Stomach (tissue), 19 donors: Measurements from ENCODE around the gene LINC00305. TPM values are rescaled to one million over a fixed set of nuclear protein-coding genes. Genes with fewer than 3 reads are reported as not detected.

ENCODE experiments used
- DNase-seq, 2 donors: peaks; one replicate each; pipeline versions ENCODE4 v3.0.0 to v3.0.0-alpha.2; 2013 to 2019
- H3K27ac ChIP-seq, 5 donors: fragments of 200-600 bp in 4 of 5; sonication (generic) in 4 of 5; one replicate each; pipeline ENCODE4 v1.5.1; 2013 to 2019; ENCODE audit warnings: mild to moderate bottlenecking in 1 of 5, moderate library complexity in 1 of 5
- H3K27me3 ChIP-seq, 3 donors: fragments of 200-600 bp; sonication (generic); one replicate each; pipeline ENCODE4 v1.5.1; 2017 to 2019; ENCODE audit warnings: mixed run types in 1 of 3
- H3K36me3 ChIP-seq, 4 donors: fragments of 200-600 bp; sonication (generic); 1 replicate in 3 of 4; 2 replicates in 1 of 4; pipeline ENCODE4 v1.5.1; 2016 to 2019
- H3K4me1 ChIP-seq, 4 donors: fragments of 200-600 bp; sonication (generic); one replicate each; pipeline ENCODE4 v1.5.1; 2016 to 2019
- H3K4me3 ChIP-seq, 4 donors: fragments of 200-600 bp; sonication (generic) in 3 of 4; one replicate each; pipeline ENCODE4 v1.5.1; 2016 to 2019; ENCODE audit warnings: mild to moderate bottlenecking in 1 of 4
- H3K9me3 ChIP-seq, 4 donors: fragments of 200-600 bp; sonication (generic); one replicate each; pipeline ENCODE4 v1.5.1; 2016 to 2019
- EP300 ChIP-seq: sonication (generic); formaldehyde crosslinking; IDR thresholded peaks from one replicate; pipeline ENCODE4 v1.6.1; 2017; ENCODE audit warnings: antibody characterized with exemption
- POLR2A ChIP-seq, 4 donors: fragments of 450-650 bp; IDR thresholded peaks; one replicate each; pipeline ENCODE4 v1.6.1; 2016; ENCODE audit warnings: antibody characterized with exemption in 4 of 4, control low read depth in 2 of 4, mild to moderate bottlenecking in 1 of 4, moderate library complexity in 1 of 4
- POLR2AphosphoS5 ChIP-seq, 3 donors: sonication (generic); formaldehyde crosslinking; IDR thresholded peaks; one replicate each; pipeline ENCODE4 v1.6.1; 2016; ENCODE audit warnings: antibody characterized with exemption in 3 of 3
- WGBS, 5 donors: extraction: QIAGEN DNeasy Blood & Tissue Kit in 3 of 5; methylation state at CpG; one replicate each; pipeline versions ENCODE4 v1.1.5 to v1.1.7; 2013 to 2018; 5-methylcytosine and 5-hydroxymethylcytosine counted together
- intact Hi-C: fragments of 100-400 bp; cut with DNase I; formaldehyde crosslinking; loops from one replicate; pipeline ENCODE4 v1.15.1; 2023; ENCODE audit warnings: low total_unique reads
- long read RNA-seq, 10 donors: transcript quantifications; one replicate each; lab custom pipeline, GENCODE V29; 2026
- polyA plus RNA-seq, 3 donors: library from polyadenylated mRNA; stranded (reverse); fragments of 200-250 nt; gene quantifications; one replicate each; pipeline ENCODE4 v1.2.3, GENCODE V29; 2013
- total RNA-seq, 5 donors: library from RNA; depleted of rRNA; stranded (reverse); fragments of >200 nt; gene quantifications; one replicate each; pipeline versions ENCODE4 v1.1.0 to v1.2.3, GENCODE V29; 2014 to 2016
- TF ChIP-seq, protein P1 (sequence below), 7 experiments: fragments of 450-650 bp in 4 of 7; fragments of 200-600 bp in 3 of 7; sonication (generic) in 3 of 7; IDR thresholded peaks; one replicate each; pipeline ENCODE4 v1.5.1; 2016 to 2019; ENCODE audit warnings: antibody characterized with exemption in 7 of 7, control low read depth in 2 of 7, mild to moderate bottlenecking in 1 of 7
- donor health status: healthy with polysubstance abuse.
- donor health status: Bipolar disorder and iron deficiency.
- donor health status: healthy.

The LINC00305 gene
- not detected for total RNA-seq
- not detected for polyA plus RNA-seq
- long read RNA-seq, donor 1, result 0 reads
- long read RNA-seq, donor 2, result 0 reads
- long read RNA-seq, donor 3, result 0 reads
- long read RNA-seq, donor 4, result 0 reads
- long read RNA-seq, donor 5, result 0 reads
- long read RNA-seq, donor 6, result 0 reads
- long read RNA-seq, donor 7, result 0 reads
- long read RNA-seq, donor 8, result 0 reads
- long read RNA-seq, donor 9, result 0 reads
- long read RNA-seq, donor 10, result 0 reads

DNA sequence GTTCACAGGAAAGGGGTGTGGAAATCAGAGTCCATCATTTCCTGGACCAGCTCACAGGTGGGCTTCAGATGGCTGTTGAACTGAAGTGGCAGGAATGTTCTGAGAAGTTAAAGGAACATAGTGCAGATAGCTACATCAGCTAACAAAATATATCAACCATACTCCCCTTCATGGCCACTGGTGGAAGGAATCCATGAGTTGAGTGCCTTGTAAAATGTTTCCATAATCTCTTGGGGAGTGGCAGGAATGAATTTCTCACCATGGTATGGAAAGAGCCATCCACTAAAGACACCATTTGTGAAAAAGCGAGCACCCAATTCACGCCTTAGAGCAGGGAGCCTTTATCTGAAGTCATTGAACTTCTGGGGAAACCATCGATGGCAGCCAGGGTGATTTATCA is at the start of gene LINC00305:
Gene LINC00305, minus strand, starts transcription at position 101 of the 400 bp plus-strand sequence.
- intact Hi-C loops, result no loop called here
- WGBS, 5 donors, result 73 to 86% (median 84%) methylated on average over 3 of the region's 3 CpGs
- no peak within 1 kb of the TSS for H3K4me3 ChIP-seq
- H3K27ac ChIP-seq, result no peak within 1 kb of the TSS
- H3K9me3 ChIP-seq, result no peaks in the 10 kb centered on the region
- H3K27me3 ChIP-seq, result no peaks in the 10 kb centered on the region
- no peaks in the 10 kb centered on the region for H3K4me1 ChIP-seq
- TF ChIP-seq POLR2AphosphoS5 (IDR thresholded peaks at IDR 0.05), result no peak
- TF ChIP-seq, protein P1, sequence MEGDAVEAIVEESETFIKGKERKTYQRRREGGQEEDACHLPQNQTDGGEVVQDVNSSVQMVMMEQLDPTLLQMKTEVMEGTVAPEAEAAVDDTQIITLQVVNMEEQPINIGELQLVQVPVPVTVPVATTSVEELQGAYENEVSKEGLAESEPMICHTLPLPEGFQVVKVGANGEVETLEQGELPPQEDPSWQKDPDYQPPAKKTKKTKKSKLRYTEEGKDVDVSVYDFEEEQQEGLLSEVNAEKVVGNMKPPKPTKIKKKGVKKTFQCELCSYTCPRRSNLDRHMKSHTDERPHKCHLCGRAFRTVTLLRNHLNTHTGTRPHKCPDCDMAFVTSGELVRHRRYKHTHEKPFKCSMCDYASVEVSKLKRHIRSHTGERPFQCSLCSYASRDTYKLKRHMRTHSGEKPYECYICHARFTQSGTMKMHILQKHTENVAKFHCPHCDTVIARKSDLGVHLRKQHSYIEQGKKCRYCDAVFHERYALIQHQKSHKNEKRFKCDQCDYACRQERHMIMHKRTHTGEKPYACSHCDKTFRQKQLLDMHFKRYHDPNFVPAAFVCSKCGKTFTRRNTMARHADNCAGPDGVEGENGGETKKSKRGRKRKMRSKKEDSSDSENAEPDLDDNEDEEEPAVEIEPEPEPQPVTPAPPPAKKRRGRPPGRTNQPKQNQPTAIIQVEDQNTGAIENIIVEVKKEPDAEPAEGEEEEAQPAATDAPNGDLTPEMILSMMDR (IDR thresholded peaks at IDR 0.05), result no peak
- no peak for TF ChIP-seq POLR2A (IDR thresholded peaks at IDR 0.05)
- TF ChIP-seq EP300, result no peak
- H3K36me3 ChIP-seq, result no peaks in the 10 kb centered on the region
- no peak for DNase-seq

DNA sequence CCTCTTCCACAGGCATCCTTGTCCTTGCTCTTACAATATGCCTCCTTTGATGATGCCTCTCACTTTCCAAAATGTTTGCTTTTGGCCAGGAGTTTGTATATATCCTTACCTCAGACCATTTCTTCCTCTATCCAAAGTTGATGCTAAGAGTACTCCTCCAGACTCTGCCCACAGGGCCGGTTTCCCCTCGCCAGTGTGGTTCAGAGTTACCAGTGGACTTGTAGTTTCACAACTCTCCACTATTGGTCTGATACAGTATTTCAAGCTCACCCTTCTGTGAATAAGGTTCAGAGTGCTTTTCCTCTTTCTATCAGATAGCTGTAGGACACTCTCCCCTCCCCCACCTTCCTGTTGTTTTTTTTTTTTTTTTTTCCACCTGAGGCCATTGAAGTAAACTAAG is 42.2 kb upstream of the LINC00305 start:
- H3K36me3 ChIP-seq, result no peaks in the 10 kb centered on the region
- no peaks in the 10 kb centered on the region for H3K27me3 ChIP-seq
- TF ChIP-seq, protein P1 (IDR thresholded peaks at IDR 0.05), result no peak
- TF ChIP-seq POLR2AphosphoS5 (IDR thresholded peaks at IDR 0.05) (no peak), POLR2A (IDR thresholded peaks at IDR 0.05) (no peak), EP300 (no peak)
- no peaks in the 10 kb centered on the region for H3K9me3 ChIP-seq
- H3K4me3 ChIP-seq, result no peak overlapping the region
- H3K4me1 ChIP-seq, result no peaks in the 10 kb centered on the region
- WGBS, 5 donors, result 69 to 97% (median 83%) methylated on average over 2 of the region's 2 CpGs
- intact Hi-C loops, result no loop called here
- DNase-seq, result no peak
- no peak overlapping the region for H3K27ac ChIP-seq

DNA sequence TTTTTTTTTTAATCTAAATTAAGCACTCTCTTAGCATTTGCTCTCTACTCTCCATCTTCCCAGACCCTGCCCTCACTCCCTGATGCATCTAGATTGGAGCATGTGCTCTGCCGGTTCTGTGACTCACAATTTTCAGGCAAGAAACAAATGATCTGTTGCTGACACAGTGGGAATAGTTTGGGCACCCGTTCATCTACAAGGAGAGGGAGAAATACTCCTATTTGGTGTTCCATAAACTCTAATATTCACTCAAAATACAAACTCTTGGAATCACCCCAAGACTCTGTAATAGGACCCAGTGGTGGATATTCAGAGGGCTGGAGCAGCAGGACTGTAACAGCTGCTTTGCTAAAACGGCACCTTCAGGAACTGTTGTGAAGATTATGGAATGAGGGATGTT is 37.1 kb upstream of the LINC00305 start:
- Histone ChIP-seq H3K9me3 (no peaks in the 10 kb centered on the region), H3K27me3 (no peaks in the 10 kb centered on the region), H3K4me3 (no peak overlapping the region), H3K36me3 (no peaks in the 10 kb centered on the region), H3K27ac (no peak overlapping the region), H3K4me1 (no peaks in the 10 kb centered on the region)
- intact Hi-C loops, result no loop called here
- TF ChIP-seq EP300 (no peak), POLR2A (IDR thresholded peaks at IDR 0.05) (no peak), POLR2AphosphoS5 (IDR thresholded peaks at IDR 0.05) (no peak)
- TF ChIP-seq, protein P1 (IDR thresholded peaks at IDR 0.05), result no peak
- DNase-seq, result no peak
- 46 to 60% (median 59%) methylated on average over 3 of the region's 3 CpGs for WGBS, 5 donors

DNA sequence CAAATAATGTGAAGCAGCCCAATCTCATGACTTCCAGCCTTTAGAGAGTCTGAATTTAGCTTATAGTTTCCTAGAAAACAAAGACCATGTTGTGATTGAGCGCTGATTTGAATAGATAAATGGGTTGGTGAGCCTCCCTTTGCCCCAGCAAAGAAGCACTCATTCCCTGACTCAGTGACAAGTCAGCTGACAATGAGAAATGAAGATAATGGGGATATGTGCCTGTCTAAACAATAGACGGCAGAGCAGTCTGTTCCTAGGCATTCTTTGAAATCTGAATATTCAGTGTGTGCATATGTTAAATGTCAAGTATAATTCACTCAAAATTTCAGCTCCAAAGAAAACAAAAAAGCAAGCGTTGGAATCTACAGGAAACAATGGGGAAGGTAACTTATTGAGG is 34.8 kb upstream of the LINC00305 start:
- H3K4me1 ChIP-seq, result no peaks in the 10 kb centered on the region
- H3K36me3 ChIP-seq, result no peaks in the 10 kb centered on the region
- H3K27ac ChIP-seq, result no peak overlapping the region
- TF ChIP-seq POLR2A (IDR thresholded peaks at IDR 0.05), result no peak
- no peak for TF ChIP-seq POLR2AphosphoS5 (IDR thresholded peaks at IDR 0.05)
- TF ChIP-seq, protein P1 (IDR thresholded peaks at IDR 0.05), result no peak
- no peak for TF ChIP-seq EP300
- no peaks in the 10 kb centered on the region for H3K27me3 ChIP-seq
- H3K9me3 ChIP-seq, result no peaks in the 10 kb centered on the region
- intact Hi-C loops, result no loop called here
- WGBS, 5 donors, result 52 to 75% (median 64%) methylated on average over 3 of the region's 3 CpGs
- DNase-seq, result no peak
- no peak overlapping the region for H3K4me3 ChIP-seq
